Lower leg skin (tissue), 4 donors: ENCODE data around the gene MTA3. TPM values are rescaled to one million over a fixed set of nuclear protein-coding genes. Genes with fewer than 3 reads are reported as not detected.
"Not testable (repeated sequence)": the region's sequence is repeated elsewhere in the genome, so short reads cannot be mapped to it uniquely, and the experiment has no call there.

Experiments used
- DNase-seq, 2 donors: peaks; one replicate each; pipeline ENCODE4 v3.0.0-alpha.2; 2019; ENCODE audit warnings: low spot score in 2 of 2
- H3K4me3 ChIP-seq: fragments of 200-600 bp; sonication (generic); 2 replicates; pipeline ENCODE4 v1.5.1; 2017; ENCODE audit warnings: mild to moderate bottlenecking, low read depth; ENCODE audit not compliant: poor library complexity, severe bottlenecking
- CTCF ChIP-seq, 3 donors: fragments of 450-650 bp; IDR thresholded peaks; one replicate each; pipeline ENCODE4 v1.5.1; 2016; ENCODE audit warnings: antibody characterized with exemption in 3 of 3, mild to moderate bottlenecking in 3 of 3, moderate library complexity in 2 of 3
- POLR2A ChIP-seq, 2 donors: fragments of 450-650 bp; IDR thresholded peaks; one replicate each; pipeline ENCODE4 v1.6.1; 2016 to 2017; ENCODE audit warnings: antibody characterized with exemption in 2 of 2, mild to moderate bottlenecking in 1 of 2, moderate library complexity in 1 of 2
- WGBS, 2 donors: methylation state at CpG; one replicate each; pipeline ENCODE4 v1.1.5; 2018; 5-methylcytosine and 5-hydroxymethylcytosine counted together
- intact Hi-C: fragments of 100-400 bp; cut with DNase I; formaldehyde crosslinking; loops from one replicate; pipeline ENCODE4 v1.15.0; 2023; ENCODE audit warnings: low total_unique reads
- total RNA-seq, 4 donors: library from RNA; depleted of rRNA; stranded (reverse); fragments of >200 nt; gene quantifications; one replicate each; pipeline ENCODE4 v1.1.0, GENCODE V29; 2016

Gene MTA3
- total RNA-seq, 4 donors from 2014 or later = 32.9 to 50.4 (median 35.9) TPM

- TF ChIP-seq POLR2A (IDR thresholded peaks at IDR 0.05) (no peak), CTCF (IDR thresholded peaks at IDR 0.05) (no peak)
- intact Hi-C loops = no loop called here
- H3K4me3 ChIP-seq = no peak overlapping the region
- WGBS, 2 donors = 78 to 83% methylated on average over 3 of the region's 3 CpGs
- DNase-seq = no peak
Measured at GRCh38 chr2:42602876-42603219, 34.4 kb downstream of the MTA3 start.

GRCh38 chr2:42604341-42604867, 36.0 kb downstream of the MTA3 start:
- intact Hi-C loops = not testable (repeated sequence)
- WGBS, 2 donors = 91 to 96% methylated on average over 2 to 6 of the region's 6 CpGs

GRCh38 chr2:42606166-42606565, 37.7 kb downstream of the MTA3 start:
- 88 to 97% methylated on average over 12 to 14 of the region's 33 CpGs for WGBS, 2 donors
- DNase-seq, H3K4me3 ChIP-seq, intact Hi-C loops: not testable (repeated sequence)

More at GRCh38 chr2:42604341-42604867, 36.0 kb downstream of the MTA3 start:
- not testable (repeated sequence) for H3K4me3 ChIP-seq, DNase-seq

GRCh38 chr2:42607101-42607637, 38.7 kb downstream of the MTA3 start:
- 73 to 89% methylated on average over 8 of the region's 8 CpGs for WGBS, 2 donors
- TF ChIP-seq POLR2A (IDR thresholded peaks at IDR 0.05) (no peak), CTCF (IDR thresholded peaks at IDR 0.05) (no peak)
- no peak for DNase-seq
- no peak overlapping the region for H3K4me3 ChIP-seq
- intact Hi-C loops = no loop called here

- intact Hi-C loops = no loop called here
- TF ChIP-seq POLR2A (IDR thresholded peaks at IDR 0.05) = no peak
- TF ChIP-seq CTCF (IDR thresholded peaks at IDR 0.05) = no peak
- DNase-seq = no peak
- WGBS, 2 donors = 83 to 84% methylated on average over 6 of the region's 6 CpGs
- no peak overlapping the region for H3K4me3 ChIP-seq
Measured at GRCh38 chr2:42613281-42614064, 45.0 kb downstream of the MTA3 start.

- DNase-seq = no peak
- 88 to 91% methylated on average over 7 of the region's 7 CpGs for WGBS, 2 donors
- TF ChIP-seq CTCF (IDR thresholded peaks at IDR 0.05) (no peak), POLR2A (IDR thresholded peaks at IDR 0.05) (no peak)
- intact Hi-C loops = no loop called here
- no peak overlapping the region for H3K4me3 ChIP-seq
Measured at GRCh38 chr2:42614838-42615237, 46.4 kb downstream of the MTA3 start.
